ENCODE data around the gene SYNE2.

SYNE2 gene

DNA sequence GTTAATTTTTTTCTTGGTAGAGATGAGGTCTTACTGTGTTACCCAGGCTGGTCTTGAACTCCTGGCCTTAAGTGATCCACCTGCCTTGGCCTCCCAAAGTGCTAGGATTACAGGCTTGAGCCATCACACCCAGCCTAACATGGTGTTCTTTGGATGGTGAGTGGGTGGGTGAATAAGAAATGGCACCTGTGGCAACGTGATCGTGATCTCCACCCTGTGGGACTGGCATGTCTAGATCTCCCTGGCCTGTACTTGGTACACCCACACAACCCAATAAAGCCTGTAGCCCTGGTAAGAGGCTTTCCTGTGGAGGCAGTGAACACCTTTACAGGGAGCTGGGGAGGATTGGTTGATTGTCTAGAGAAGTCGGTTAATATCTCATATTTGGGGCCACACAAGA is 25.2 kb downstream of the SYNE2 start:
- H3K4me3 ChIP-seq (ENCODE audit: low read depth, low read length), result no peak overlapping the region
- TF ChIP-seq, protein P1, sequence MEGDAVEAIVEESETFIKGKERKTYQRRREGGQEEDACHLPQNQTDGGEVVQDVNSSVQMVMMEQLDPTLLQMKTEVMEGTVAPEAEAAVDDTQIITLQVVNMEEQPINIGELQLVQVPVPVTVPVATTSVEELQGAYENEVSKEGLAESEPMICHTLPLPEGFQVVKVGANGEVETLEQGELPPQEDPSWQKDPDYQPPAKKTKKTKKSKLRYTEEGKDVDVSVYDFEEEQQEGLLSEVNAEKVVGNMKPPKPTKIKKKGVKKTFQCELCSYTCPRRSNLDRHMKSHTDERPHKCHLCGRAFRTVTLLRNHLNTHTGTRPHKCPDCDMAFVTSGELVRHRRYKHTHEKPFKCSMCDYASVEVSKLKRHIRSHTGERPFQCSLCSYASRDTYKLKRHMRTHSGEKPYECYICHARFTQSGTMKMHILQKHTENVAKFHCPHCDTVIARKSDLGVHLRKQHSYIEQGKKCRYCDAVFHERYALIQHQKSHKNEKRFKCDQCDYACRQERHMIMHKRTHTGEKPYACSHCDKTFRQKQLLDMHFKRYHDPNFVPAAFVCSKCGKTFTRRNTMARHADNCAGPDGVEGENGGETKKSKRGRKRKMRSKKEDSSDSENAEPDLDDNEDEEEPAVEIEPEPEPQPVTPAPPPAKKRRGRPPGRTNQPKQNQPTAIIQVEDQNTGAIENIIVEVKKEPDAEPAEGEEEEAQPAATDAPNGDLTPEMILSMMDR (IDR thresholded peaks at IDR 0.05; ENCODE audit: insufficient read depth, low read depth, low read length, missing control alignments), result no peak
- DNase-seq (ENCODE audit: low read depth), result no peak

DNA sequence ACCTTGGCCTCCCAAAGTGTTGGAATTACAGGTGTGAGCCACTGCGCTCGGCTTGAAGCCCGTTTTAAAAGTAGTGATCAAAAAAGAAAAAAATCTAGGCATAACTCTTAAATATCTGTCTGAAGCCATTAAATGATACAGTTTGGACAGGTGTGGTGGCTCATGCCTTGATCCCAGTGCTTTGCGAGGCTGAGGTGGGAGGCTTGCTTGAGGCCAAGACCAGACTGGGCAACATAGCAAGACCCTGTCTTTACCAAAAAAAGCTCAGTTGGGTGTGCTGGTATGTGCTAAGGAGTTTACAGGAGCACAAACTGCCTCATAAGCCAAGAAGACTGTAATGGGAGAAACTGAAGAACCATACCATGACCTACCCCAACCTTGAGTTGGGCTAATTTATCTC is 26.0 kb downstream of the SYNE2 start:
- no peak for DNase-seq (ENCODE audit: low read depth)
- TF ChIP-seq, protein P1 (IDR thresholded peaks at IDR 0.05; ENCODE audit: insufficient read depth, low read depth, low read length, missing control alignments), result no peak

GRCh38 chr14:63881926-63882325 is 29.1 kb downstream of the SYNE2 start:
- DNase-seq (ENCODE audit: low read depth), result no peak
- TF ChIP-seq, protein P1 (IDR thresholded peaks at IDR 0.05; ENCODE audit: insufficient read depth, low read depth, low read length, missing control alignments), result no peak
- no peak overlapping the region for H3K4me3 ChIP-seq (ENCODE audit: low read depth, low read length)

More for the DNA sequence above, 26.0 kb downstream of the SYNE2 start:
- H3K4me3 ChIP-seq (ENCODE audit: low read depth, low read length), result no peak overlapping the region

- no peak overlapping the region for H3K4me3 ChIP-seq (ENCODE audit: low read depth, low read length)
- TF ChIP-seq, protein P1 (IDR thresholded peaks at IDR 0.05; ENCODE audit: insufficient read depth, low read depth, low read length, missing control alignments), result no peak
- no peak for DNase-seq (ENCODE audit: low read depth)
Observed at GRCh38 chr14:63887899-63888298, 35.1 kb downstream of the SYNE2 start.

- TF ChIP-seq, protein P1 (IDR thresholded peaks at IDR 0.05; ENCODE audit: insufficient read depth, low read depth, low read length, missing control alignments), result no peak
- no peak overlapping the region for H3K4me3 ChIP-seq (ENCODE audit: low read depth, low read length)
- DNase-seq (ENCODE audit: low read depth), result no peak
Observed at GRCh38 chr14:63890553-63890952, 37.7 kb downstream of the SYNE2 start.

DNA sequence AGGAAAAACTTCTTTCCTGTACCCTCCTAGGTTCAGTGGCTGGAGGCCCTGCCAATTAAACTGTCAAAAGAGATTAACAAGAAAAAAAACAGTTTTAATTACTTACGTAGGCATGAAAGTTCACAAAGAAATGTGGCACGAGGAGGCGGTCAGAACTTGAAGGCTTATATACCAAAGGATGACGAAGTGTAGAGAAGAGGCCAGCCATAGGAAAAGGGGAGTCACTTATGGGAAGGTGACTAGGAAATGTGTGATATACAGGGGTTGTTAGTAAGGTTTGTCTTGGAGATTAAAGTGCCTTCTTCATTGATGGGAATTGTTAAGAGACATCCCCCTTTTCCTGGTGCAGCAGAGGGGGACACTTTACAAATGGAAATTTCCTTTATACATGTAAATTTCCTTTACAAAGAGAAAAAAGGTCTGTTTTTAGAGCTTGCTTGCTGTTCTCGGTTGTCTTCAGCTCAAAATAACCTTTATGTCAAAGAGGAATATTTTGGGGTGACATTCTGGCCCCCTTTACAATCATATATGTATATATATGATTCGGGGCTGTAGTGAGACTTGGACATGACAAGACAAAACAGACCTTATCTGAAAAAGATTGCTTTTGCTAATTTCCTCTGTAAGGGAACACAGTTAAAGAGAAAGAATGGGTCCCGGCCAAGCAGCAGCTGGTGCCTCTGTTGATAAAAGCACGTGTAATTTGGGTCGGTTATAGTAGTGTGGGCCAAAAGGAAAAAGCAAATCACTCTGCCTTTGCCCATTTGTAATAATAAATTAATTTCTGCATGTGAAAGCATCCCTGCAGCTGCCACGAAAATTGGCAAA is 38.6 kb downstream of the SYNE2 start:
- no peak overlapping the region for H3K4me3 ChIP-seq (ENCODE audit: low read depth, low read length)
- TF ChIP-seq, protein P1 (IDR thresholded peaks at IDR 0.05; ENCODE audit: insufficient read depth, low read depth, low read length, missing control alignments), result no peak
- DNase-seq (ENCODE audit: low read depth), result no peak

- TF ChIP-seq, protein P1 (IDR thresholded peaks at IDR 0.05; ENCODE audit: insufficient read depth, low read depth, low read length, missing control alignments), result no peak
- no peak for DNase-seq (ENCODE audit: low read depth)
- H3K4me3 ChIP-seq (ENCODE audit: low read depth, low read length), result no peak overlapping the region
Observed at GRCh38 chr14:63892265-63892664, 39.5 kb downstream of the SYNE2 start.

Data from GM12865 (cell line).